GM19238 (cell line): ENCODE results near the gene XPNPEP2.

Source experiments
- DNase-seq: peaks from one replicate; pipeline ENCODE4 v3.0.0; 2011; ENCODE audit warnings: low spot score; ENCODE audit not compliant: insufficient read length

Gene XPNPEP2

DNA sequence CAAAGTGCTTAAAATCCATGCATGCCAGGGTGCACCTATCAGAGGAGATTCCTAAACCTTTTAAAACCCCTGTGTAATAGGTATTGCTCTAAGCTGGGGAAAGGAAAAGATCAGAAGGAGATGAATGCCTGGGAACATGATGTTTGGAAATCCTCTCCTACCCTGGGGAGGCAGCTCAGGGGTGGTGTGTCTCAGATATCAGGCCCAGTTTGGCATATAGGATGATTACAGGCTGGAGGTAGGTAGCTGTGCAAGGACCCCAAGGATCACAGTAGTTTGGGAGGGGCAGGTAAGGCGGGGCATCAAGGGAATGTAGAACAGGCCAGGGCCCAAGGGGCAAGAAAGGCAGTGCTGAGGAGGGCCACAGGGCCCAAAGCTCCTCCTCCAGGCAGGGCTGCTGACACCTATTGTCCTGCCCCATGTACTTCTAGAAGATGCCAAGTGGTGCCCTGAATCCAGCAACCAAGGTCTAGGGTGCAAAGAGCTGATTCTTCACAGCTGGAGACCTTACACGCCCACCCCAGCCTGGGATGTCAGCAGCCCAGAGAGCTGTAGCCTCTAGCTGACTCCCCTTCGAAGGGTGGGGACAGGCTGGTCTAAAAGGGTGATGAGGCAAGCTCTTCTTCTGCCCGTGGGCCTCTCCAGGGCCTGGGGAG lies 58.6 kb downstream of the XPNPEP2 start:
- DNase-seq, result no peak

DNA sequence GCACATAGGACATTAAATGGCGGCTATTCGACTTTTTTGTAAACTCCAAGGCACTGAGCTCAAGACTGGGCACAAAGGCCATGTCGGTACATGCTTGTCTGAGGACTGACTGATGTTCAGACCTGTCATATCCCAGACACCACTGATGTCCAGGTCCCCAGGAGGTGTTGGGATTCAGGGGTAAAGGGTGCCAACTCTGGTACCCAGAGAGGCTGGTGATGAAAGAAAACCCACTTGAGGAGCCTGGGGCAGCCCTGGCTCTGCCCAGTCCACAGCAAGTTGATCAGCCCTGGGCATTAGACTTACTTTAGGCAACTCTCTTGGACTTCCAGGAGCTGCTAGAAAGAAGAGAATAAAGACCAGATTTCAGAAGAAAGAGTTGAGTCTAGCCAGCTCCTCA lies 59.7 kb downstream of the XPNPEP2 start:
- DNase-seq, result no peak

DNA sequence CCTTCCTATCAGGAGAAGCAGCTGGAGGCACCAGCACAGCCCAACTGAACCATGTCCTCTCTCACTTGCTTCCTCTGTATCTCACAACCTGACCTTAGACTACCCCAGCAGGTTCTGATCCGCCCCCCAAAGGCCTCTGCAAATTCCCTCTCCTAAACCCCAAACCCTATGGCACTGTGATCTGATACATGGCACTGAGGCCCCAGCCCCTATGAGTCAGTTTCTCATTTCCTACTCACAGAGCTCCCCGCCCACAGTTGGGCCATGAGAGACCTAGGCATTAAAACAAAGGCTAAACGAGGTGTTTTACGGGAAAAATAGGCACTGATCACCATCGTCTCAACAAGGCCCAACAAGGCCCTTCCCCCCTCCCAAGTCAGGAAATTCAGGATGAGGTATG lies 60.1 kb downstream of the XPNPEP2 start:
- no peak for DNase-seq

DNA sequence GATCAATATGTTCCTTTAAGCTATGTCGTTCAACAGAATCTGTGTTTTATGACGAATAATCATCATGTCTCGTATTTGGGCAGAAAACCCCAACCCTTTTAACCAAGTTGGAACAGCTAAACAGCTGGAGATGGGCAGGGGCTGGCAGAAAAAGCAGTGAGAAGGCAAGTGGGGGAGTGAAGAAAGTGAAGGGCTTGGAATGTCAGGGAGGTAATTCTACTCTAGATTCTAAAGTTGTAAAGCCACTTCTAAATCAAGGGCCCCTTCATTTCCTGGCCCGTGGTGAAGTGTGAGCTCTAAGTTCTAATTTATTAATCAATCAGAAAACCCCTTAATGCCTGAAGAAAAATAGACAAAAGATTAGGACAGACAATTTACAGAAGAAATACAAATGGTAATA lies 61.4 kb downstream of the XPNPEP2 start:
- no peak for DNase-seq

DNA sequence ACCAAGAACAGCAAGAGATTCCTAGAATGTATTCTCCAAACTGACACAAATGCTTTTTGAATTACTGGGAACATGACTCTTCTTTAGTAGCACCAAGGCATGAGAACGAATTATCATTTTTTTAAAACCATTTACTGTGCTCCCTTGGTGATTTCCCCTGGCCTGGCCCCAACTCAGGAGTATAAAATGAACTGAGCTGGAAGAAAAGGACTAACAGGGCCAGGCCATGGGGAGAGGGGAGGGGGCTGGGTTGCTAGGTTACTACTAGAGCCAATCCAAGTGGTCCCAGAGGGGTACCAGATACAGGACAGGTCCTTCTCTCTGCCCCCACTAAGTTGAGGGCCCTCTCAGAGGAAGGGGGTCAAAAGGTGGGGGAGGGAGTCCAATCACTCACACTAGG lies 64.1 kb downstream of the XPNPEP2 start:
- no peak for DNase-seq

DNA sequence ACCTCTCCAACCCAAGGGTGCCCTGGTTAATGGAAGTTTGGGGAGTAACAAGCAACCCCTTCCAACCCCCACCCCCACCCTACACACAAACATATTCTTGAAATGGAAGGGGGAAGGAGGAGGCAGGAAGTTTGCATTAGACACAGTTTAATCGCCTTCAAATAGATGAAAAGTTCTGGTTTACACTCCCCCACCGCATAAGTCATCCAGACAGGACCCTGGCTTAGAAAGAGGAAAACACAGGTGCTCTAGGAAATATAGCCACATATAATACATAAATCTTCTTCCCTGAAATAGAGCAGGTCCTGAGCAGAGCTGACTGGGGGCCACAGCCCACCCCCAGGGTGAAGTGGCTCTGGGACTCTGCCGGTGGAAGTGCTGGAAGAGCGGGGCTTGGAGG lies 66.0 kb downstream of the XPNPEP2 start:
- no peak for DNase-seq

DNA sequence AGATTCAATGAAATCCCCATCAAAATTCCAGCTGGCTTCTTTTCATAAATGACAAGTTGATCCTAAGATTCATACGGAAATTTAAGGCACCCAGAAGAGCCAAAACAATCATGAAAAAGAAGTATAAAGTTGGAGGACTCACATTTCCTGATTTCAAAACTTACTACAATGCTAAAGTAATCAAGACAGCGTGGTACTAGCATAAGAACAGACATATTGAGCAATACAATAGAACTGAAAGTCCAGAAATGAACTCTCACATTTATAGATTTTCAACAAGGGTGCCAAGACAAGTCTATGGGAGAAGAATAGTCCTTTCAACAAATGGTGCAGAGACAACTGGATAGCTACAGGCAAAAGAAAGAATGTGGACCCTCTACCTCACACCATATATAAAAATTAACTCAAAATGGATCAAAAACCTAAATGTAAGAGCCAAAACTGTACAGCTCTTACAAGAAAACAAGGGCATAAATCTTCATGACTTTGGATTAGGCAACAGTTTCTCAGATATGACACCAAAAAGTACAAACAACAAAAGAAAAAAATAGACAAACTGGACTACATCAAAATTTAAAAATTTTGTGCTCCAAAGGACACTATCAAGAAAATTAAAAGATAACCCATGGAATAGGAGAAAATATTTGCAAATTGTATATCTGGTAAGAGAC lies 69.5 kb downstream of the XPNPEP2 start:
- DNase-seq, result no peak

DNA sequence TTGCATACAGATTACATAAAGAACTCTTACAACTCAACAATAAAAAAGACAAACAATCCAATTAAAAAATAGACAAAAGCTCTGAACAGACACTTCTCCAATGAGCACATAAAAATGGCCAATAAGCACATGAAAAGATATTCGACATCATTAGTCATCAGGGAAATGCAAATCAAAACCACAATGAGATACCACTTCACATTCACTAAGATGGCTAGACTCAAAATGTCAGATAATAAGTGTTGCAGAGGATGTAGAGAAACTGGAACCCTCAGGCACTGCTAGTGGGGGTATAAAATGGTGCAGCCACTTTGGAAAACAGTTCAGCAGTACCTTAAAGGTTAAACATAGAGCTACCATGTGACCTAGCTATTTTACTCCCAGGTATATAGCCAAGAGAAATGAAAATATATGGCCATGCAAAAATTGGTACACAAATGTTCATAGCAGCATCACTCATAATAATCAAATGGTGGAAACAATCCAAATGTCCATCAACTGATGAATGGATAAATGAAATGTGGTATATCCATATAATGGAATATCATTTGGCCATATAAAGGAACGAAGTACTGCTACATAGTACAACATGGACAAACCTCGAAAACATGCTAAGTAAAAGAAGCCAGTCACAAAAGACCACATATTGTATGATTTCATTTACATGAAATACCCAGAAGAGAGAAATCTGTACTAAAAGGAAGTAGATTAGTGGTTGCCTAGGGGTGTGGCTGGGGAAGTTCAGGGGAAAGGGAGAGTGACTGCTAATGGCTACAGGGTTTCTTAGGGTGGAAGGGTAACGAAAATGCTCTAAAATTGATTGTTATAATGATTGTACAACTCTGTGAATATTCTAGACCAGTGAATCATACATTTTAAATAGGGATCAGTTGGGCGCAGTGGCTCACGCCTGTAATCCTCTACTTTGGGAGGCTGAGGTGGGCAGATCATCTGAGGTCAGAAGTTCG lies 70.3 kb downstream of the XPNPEP2 start:
- no peak for DNase-seq

DNA sequence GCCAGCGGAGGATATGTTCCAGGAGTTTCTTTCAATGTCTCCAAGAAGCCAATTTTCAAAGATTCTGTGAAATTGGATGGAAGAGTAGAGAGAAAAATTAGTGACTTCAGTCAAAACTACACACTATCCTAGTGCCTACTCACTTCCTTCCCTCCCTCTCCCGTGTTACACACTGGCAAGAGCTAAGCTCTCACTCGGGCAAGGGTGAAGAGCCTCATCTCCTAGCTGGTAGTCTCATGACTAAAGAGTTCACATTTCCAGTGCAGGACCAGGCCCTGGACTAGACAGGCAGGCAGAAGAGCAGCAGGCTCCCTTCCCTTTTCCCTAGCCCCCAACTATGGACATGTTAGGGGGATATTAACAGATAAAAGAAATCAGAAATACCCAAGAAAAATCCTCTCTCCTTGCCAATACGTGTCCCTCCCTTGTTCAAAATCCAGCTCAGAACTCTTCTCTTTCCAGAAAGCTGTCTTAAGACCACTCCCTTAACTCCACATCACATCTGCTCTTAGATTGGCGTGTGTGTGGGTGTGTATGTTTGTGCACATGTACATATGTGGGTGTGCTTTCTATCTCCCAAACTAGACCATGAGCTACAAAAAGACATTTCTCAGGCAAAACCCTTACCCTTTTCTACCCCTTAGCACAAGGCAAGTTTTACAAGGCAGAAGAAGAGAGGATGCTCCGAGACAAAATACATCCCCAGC lies 75.0 kb downstream of the XPNPEP2 start:
- no peak for DNase-seq

DNA sequence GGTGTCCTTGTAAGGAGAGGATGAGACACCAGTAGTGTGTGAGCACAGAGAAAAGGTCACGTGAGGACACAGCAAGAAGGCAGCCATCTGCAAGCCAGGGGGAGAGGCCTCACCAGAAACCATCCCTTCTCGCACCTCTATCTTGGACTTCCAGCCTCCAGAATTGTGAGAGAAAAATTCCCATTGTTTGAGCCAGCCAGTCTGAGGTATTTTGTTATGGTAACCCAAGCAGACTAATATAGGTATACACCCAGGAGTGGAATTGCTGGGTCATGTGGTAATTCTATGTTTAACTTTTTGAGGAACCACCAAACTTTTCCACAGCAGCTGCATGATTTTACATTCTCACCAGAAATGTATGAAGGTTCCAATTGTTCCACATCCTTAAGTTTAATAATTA lies 79.3 kb downstream of the XPNPEP2 start:
- DNase-seq, result no peak
